Suprapubic skin (tissue), 3 donors: ENCODE data around the gene C1QTNF8.

ENCODE experiments used
- CTCF ChIP-seq, 2 donors: fragments of 200-600 bp in 1 of 2; fragments of 450-650 bp in 1 of 2; sonication (generic) in 1 of 2; IDR thresholded peaks; one replicate each; pipeline ENCODE4 v1.5.1; 2016 to 2019; ENCODE audit warnings: antibody characterized with exemption in 2 of 2, mild to moderate bottlenecking in 1 of 2, moderate library complexity in 1 of 2
- POLR2A ChIP-seq, 2 donors: fragments of 450-650 bp; IDR thresholded peaks; one replicate each; pipeline ENCODE4 v1.6.1; 2017; ENCODE audit warnings: antibody characterized with exemption in 2 of 2, mild to moderate bottlenecking in 2 of 2, moderate library complexity in 2 of 2

GRCh38 chr16:1101133-1101532 is 5.1 kb upstream of the C1QTNF8 start:
- TF ChIP-seq POLR2A (IDR thresholded peaks at IDR 0.05): no peak
- TF ChIP-seq CTCF (IDR thresholded peaks at IDR 0.05): no peak
